Activated CD4-positive, CD25-positive, alpha-beta regulatory T cell treated with anti-CD3 and anti-CD28 coated beads, Interleukin-2, amount 50 U/mL, for 72 hours (primary cell): Measurements from ENCODE around the gene JPH2.
A peak's percentile ranks its signal among the peaks of the same experiment; 100 is the strongest.
"Not testable (repeated sequence)": the region's sequence is repeated elsewhere in the genome, so short reads cannot be mapped to it uniquely, and the experiment has no call there.

Experiments used
- DNase-seq: peaks from one replicate; pipeline ENCODE4 v3.0.0; 2021

Gene JPH2

DNA sequence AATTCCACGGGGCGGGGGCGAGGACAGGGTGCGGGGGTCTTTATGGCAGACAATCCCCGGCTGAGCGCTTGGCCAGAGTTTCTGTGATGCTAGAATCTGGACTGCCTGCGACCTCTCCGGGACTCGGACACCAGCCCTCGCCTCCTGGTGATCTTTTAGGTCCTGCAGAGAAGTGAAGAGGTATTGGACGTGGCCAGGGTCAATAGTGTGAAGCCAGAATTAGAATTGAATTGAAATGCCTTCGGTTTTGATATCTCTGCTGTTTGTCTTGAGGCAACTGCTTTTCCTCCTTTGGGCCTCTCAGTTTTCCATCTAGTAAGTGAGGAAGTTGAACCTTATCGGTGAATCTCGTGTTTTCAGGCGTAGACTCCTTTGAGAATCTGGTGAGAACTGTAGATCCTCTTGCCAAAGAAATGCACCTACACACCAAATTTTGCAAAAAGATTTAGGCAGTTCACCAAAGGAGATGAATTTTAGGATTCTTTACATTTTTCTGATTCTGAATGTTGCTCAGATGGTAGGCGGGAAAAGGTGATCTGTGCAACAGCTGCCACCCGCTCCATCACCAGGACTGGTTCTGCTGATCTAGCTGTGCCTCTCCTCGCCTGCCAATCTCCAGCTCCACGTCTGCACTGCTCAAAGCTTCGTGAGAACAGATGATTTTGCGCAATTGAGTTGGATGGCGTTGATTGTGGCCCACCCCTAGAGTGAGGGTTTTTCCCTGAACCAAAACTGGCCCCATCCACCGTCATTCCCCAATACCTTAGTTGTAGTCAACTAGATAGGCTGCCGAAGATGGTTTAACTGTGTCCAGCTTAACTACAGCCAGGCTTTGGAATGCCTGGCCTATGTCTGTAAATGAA, 24.4 kb upstream of the JPH2 start:
- DNase-seq, result no peak

DNA sequence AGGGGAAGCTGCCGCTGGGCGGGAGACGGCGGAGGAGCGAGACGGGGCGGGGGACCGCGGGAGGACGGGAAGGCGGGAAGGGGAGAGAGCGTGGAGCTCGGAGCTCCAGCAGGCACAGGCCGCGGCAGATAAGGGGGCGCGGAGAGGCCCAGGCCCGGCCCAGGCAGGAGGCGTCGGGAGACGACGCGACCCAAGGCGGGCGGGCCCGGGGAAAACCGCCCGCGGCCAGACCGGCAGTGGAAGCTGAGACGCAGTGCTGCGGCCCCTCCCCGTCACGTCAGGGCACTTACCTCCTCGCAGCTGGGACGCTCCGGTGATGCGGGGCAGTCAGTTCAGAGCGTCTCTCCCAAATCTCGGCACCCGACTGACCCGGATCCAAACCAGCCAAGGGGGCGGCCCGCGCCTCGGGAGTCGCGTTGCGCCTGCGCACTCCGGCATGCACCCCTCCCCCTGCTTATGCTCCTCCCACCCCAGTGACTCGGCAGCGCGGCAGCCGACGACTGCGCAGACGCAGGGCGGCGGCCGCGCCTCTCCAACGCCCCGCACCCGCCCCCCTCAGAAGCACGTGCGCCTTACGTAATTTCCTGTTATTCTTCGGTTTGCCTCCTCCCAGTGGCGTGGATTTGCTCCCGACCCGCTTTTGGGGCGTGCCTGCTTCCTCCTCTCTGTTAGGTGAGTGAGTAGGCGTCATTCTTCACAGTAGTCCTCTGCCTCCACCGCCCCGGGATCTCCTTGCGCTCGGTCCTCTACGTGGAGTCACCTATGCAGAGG, 23.6 kb upstream of the JPH2 start, which contains the start of gene OSER1:
Gene OSER1 (minus strand): TSS at position 366 of the 771 bp plus-strand sequence. CDS start 3,814 bp downstream, outside the sequence.
- peak; percentile 99 for DNase-seq

GRCh38 chr20:44209686-44210405, 22.9 kb upstream of the JPH2 start:
- DNase-seq, result no peak

GRCh38 chr20:44208770-44209169, 21.8 kb upstream of the JPH2 start:
- DNase-seq, result no peak

DNA sequence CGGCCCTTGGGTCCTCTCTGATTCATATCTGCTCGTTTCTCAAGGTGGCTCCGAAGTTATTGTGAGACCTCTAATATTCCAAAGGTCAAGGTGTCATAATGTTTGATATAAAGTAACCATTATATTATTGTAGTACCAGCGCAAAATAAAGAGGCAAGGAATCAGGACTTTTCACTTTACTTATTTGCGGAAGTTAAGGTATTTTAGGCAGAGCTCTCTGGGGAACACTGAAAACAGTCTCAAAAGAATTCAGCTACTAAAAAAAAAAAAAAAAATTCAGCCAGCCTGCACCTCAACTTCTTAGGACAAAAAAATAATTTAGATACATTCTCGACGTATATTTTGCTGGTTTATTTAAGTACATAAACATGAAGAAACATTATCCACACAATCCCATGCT, 21.2 kb upstream of the JPH2 start:
- DNase-seq, result no peak

DNA sequence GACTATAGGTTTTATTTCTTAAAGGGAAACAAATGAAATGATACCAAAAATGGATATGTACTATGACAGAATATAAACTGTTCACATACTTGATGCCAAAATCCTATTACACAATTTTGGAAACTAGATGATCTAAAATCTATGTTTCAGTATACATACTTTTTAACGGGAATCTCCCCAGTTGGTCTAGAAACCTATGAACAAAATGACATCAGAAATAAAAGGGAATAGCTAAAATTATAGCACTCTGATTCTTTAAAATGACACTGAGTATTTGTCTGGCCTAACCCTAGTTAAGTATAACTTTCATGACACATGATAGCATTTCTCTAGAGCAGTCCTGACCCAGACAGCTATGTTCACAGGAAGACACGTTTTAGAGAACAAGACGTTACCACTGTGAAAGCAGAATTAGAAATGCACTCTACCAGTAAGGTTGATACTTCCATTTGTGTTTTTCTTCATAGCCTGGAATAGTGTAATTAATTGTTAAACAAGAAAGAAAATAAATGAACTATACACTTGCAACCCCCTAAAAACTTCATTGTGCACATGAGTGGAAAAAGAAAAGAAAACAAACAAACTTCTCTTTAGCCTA, 20.2 kb upstream of the JPH2 start:
- DNase-seq, result no peak

DNA sequence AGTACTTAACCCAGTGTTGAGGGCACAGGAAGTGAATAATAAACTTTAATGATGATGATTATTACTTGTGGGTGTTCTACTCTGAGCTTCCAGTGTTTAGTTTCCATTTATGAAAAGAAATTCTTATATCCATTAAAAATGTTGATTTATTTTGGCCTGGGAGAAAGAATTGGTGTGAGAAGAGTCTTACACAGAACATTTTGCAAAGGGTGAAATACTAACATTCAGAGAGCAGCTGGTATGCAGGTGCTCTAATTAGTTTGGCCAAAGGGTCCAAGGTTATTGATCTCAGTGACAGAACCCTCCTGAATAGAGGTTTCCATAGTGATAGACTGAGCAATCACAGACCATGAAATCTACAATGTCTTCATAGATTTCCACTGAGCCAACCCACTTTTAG, 19.1 kb upstream of the JPH2 start:
- DNase-seq, result no peak

DNA sequence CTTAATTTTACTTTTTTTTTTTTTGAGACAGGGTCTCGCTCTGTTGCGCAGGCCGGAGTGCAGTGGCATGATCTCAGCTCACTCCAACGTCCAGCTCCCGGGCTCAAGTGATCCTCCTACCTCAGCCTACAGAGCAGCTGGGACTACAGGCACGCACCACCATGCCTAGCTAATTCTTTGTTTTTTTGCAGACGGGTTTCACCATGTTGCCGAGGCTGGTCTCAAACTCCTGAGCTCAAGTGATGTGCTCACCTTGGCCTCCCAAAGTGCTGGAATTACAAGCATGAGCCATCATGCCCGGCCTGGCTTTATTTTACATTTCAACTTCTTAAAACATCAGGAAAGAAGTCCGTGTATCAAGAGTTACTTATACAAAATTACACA, 17.8 kb upstream of the JPH2 start:
- DNase-seq, result no peak

DNA sequence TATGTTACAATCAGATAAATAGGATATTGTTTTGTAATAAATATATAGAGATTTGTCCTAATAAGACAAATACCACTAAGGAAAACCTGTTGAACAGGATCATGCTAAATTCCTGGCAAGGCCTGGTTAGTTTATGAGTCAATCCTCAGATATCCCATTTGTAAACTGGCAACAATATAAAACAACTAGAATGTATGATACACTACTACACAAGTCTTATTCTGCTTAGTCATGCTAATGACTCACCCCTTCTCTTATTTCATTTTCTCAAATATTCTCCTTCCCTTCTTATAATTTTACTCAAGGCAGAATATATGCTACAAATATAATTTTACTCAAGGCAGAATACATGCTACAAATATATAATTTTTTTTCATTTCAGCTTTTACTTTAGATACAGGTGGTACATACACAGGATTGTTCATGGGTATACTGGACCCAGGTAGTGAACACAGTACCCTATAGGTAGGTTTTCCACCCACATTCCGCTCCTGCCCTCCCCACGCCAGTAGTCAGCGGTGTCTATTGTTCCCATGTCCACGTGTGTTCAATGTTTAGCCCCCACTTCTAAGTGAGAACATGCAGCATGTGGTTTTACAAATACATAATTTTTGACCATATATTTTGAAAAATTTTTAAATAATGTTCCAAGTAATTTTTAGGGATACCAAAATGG, 17.3 kb upstream of the JPH2 start:
- no peak for DNase-seq

GRCh38 chr20:44203161-44203560, 16.2 kb upstream of the JPH2 start:
- no peak for DNase-seq

GRCh38 chr20:44200983-44201382, 14.0 kb upstream of the JPH2 start:
- no peak for DNase-seq

- no peak for DNase-seq
These were observed 13.4 kb upstream of the JPH2 start for GRCh38 chr20:44200371-44200770.

DNA sequence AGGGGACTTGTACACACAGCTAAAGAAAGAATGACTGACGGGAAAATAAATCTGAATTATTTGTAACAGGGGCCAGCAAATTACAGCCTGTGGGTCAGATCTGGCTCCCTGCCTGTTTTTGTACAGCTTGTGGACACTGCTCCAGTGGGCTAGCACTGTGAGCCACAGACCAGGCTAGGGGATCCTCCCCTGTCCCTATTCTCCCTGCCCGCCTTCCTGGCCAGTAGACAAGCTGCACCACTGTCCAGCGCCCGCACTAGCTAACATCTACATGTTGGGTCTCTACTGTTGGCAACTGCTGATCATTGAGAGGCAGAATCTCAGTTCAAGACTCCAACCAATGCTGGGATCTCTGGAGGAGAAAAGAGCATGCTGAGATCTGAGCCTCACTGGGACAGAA, 12.9 kb upstream of the JPH2 start:
- no peak for DNase-seq

- no peak for DNase-seq
These were observed 11.9 kb upstream of the JPH2 start for GRCh38 chr20:44198872-44199271.

DNA sequence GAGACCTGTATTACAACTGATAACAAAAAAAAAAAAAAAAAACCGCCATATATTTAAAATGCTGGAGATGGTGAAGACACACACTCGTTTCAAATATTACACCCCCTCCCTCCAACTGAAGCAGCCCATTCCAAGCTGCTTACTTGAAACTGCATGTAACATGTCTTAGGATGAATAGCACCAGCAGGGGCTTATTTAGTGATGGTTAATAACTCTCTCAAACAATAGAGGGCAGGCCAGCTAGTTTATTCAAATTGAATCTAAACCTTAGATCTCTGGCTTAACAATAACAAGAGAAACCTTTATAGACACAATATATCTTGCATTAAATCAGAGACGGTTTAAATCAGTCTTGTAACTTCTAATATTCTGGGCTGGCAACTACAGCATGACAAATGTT, 9.3 kb upstream of the JPH2 start:
- no peak for DNase-seq

- no peak for DNase-seq
These were observed 8.6 kb upstream of the JPH2 start for GRCh38 chr20:44195605-44196004.

GRCh38 chr20:44193801-44194200, 6.8 kb upstream of the JPH2 start:
- no peak for DNase-seq

- not testable (repeated sequence) for DNase-seq
These were observed 4.7 kb upstream of the JPH2 start for GRCh38 chr20:44191640-44192039.

DNA sequence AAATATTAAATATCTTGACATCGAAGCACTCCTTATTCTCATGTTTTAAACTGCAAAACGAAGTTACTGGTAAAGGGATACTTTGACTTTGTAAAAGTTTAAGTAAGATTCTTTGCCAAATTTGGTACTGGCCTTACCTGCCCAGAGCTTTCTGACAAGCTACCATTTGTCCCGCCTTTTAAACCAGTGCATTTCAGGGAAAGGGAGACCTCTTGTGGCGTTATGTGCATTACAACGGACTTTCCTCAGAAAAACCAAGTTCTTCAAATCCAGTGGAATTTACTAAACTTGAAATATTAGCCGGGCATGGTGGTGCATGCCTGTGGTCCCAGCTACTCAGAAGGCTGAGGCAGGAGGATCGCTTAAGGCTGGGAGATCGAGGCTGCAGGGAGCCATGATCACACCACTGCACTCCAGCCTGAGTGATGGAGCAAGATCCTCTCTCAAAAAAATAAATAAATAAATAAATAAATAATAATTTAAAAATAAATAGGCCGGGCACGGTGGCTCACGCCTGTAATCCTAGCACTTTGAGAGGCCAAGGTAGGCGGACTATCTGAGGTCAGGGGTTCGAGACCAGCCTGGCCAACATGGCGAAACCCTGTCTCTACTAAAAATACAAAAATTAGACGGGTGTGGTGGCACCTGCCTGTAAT, 3.3 kb upstream of the JPH2 start:
- DNase-seq, result not testable (repeated sequence)

DNA sequence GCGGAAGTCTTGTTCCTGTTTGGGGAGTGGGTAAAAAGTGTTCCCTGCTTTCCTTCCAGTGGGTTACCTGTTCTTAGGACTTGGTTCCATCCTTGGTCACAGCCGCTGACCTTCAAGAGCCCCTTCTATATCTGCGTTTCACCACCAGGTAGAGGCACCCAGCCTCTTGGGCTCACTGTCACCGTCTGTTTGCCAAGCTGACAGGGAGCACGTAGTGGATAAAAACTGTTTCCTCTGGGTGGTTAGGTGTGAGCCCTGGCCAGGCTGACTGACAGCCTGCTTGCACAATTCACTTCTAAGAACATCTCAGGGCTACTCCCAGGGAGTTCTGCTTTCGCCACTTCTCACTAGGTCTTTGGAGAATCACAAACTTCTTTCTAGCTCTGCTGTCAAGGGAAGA, 1.8 kb upstream of the JPH2 start:
- DNase-seq, result no peak

DNA sequence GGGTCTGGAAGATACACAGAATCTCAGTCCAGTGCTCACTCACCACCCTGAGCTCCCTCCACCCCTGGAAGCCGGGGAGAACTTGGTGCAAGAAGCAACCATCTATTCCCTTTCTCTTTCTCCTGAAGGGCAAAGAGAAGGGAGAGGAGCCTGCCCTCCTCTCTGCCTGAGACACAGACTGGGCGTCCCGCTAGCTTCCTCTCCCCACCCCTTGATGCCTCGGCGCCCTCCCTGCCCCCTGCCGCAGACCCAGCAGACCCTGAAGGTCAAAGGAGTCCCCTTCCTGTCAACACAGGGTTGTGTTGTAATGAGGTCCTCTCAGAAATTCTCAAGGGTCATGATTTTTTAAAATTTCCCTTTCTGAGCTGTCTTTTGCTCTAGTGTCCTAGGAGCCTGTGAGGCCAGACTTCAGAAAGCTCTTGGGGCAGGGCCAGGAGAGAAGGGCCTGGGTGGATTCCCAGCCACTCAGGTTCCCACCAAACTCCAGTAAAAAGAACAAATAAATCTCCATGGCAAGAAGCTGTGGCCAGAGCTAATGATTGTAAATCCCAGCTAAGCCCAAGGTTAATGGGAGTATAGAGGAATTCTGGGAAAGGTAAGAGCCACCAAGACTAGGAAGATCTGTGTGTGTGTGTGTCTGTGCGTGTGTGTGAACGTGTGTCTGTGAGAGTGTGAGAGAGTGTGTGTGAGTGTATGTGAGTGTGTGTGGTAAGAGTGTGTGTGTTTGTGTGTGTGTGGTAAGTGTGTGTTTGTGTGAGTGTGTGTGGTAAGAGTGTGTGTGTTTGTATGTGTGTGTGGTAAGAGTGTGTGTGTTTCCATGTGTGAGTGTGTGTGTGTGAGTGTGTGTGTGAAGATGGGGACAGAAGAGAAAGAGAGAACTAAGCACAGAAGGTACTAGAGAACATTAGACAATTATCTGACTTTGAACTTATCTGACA, 1.1 kb upstream of the JPH2 start:
- no peak for DNase-seq
